H1 (cell line): Measurements from ENCODE around the gene PLXNA4. TPM values are rescaled to one million over a fixed set of nuclear protein-coding genes. Genes with fewer than 3 reads are reported as not detected.

ENCODE experiments used
- ATF2 ChIP-seq: IDR thresholded peaks from 2 replicates; pipeline ENCODE4 v1.6.1; 2012; ENCODE audit warnings: low read length, inconsistent platforms
- SP2 ChIP-seq: IDR thresholded peaks from 2 replicates; pipeline ENCODE4 v1.6.1; 2012; ENCODE audit warnings: mild to moderate bottlenecking, low read length, inconsistent platforms
- polyA plus RNA-seq, 7 experiments: library from polyadenylated mRNA; depleted of rRNA in 3 of 7; stranded (reverse) in 5 of 7; unstranded in 2 of 7; fragments of >200 nt in 5 of 7; fragments of 200-250 nt in 2 of 7; gene quantifications; 1 replicate in 5 of 7; 2 replicates in 1 of 7; 4 replicates in 1 of 7; pipeline versions ENCODE4 v1.2.1 to v1.2.3, GENCODE V29; 2011 to 2013; ENCODE audit warnings: missing spikeins in 2 of 7, mixed read lengths in 2 of 7
- total RNA-seq: library from RNA; stranded (reverse); fragmentation: NEBNext Ultra II Directional; extraction: Animal tissue kit (Norgen Biotek cat#: 25700); gene quantifications from 2 replicates; pipeline ENCODE4 v1.2.1, GENCODE V29; 2021

PLXNA4 gene
- total and polyA plus RNA-seq, 2 of the 8 experiments (the other 6 are each of a cell fraction or from before 2014, with no cell fraction given): 0.76 to 0.79 TPM

- TF ChIP-seq ATF2 (no peak), SP2 (no peak)
These were observed 440.4 kb downstream of the PLXNA4 start (continued) for GRCh38 chr7:132135746-132136385.
